GM12875 (cell line): ENCODE results near the gene JARID2.

Source experiments
- H3K4me3 ChIP-seq: one replicate; pipeline ENCODE4 v1.5.1; 2011; ENCODE audit warnings: low read depth, low read length, control low read depth
- TF ChIP-seq, protein P1 (sequence below): IDR thresholded peaks from 2 replicates; pipeline ENCODE4 v1.5.1; 2011; ENCODE audit warnings: low read depth, mild to moderate bottlenecking, control low read depth, inconsistent platforms, low read length, moderate library complexity, borderline replicate concordance; ENCODE audit not compliant: insufficient read depth

The JARID2 gene

DNA sequence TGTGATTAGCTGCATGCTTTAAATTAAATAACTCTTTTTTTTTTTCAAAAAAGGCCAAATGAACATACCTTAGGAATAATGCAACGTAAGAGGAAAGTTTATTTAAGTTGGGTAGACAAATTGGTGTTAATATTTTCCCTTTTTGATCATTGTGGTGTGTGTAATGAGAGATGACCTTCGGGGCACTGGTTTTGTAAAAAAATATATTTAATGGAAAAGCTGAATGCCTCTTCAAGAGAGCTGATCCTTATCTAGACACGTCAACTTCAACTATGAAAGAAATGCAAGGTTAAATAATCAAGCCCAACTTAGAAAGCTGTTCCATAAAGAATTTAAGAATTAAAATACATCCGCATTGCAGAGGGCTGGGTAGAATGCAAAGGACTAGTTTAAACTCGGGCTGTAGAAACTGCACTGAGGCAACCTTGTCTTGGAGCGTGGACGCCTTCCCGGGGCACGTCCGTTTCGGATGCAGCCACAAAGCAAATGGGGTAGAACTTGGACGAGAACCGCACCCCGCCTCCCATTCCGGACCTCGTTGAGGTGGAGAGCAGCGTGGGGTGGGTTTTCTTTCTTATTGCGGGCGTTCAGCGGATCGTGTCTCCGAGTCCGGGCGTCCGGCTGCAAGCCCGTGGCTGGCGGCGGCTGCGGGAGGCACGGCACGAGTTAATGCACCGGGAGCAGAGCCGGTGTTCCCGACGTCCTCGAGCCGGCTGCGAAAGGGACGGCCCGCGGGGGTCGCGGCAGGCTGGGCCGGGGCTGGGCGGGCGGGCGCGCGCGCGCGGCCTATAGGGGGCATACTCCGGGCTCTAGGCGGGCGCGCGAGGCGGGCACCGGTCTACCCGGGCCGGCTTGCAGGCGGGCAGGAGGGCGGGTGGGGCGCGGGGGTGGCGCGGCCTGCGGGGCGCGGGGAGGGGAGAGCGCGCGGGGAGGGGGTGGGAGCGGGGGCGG, 1.9 kb downstream of the JARID2 start:
- TF ChIP-seq, protein P1, sequence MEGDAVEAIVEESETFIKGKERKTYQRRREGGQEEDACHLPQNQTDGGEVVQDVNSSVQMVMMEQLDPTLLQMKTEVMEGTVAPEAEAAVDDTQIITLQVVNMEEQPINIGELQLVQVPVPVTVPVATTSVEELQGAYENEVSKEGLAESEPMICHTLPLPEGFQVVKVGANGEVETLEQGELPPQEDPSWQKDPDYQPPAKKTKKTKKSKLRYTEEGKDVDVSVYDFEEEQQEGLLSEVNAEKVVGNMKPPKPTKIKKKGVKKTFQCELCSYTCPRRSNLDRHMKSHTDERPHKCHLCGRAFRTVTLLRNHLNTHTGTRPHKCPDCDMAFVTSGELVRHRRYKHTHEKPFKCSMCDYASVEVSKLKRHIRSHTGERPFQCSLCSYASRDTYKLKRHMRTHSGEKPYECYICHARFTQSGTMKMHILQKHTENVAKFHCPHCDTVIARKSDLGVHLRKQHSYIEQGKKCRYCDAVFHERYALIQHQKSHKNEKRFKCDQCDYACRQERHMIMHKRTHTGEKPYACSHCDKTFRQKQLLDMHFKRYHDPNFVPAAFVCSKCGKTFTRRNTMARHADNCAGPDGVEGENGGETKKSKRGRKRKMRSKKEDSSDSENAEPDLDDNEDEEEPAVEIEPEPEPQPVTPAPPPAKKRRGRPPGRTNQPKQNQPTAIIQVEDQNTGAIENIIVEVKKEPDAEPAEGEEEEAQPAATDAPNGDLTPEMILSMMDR = peak; percentile 39; the same call in 1 of the 2 replicates
- peak overlapping the region; percentile 68 for H3K4me3 ChIP-seq

DNA sequence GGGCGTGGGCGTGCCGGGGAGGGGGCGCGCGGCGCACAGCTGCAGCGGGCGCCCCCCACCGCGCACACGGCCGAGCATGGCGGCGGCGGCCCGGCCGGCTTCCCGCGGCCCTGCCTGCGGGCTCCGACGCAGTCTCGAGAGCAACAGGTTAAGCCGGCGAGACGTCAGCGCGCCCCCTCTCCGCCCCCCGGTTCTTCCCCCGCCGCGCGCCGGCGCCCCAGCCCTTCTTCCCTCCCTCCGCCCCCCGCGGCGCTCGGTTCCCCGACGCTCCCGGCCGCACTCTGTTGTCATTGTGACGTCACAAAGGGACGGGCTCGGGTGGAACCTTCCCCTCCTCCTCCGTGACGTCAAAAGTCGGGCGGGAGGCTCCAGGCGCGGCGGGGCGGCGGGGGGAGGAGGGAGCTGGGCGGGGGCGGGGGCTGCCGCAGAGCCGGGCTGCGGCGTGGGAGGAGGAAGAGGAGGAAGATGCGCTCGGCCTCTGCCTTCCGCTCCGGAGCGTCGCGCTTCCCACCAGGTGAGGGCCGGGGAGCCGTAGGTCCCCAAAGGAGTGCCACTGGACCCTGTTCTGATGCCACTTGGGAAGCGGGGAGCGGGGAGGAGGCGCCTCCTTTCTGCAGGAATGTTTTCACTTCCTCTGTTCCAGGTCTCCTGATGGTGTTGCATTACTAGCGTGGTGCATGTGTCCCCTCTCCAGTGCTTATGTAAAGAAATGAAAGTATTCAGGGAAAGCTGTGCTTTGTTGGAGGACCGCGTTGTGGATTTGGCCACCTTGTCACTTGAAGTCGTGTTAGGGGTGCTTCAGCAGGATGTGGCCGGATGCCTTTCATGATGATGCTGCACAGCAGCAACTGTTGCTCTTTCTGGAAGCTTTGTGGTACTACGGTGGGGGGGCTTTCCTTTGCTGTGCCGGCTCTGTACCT, 2.8 kb downstream of the JARID2 start:
- peak overlapping the region; percentile 75 for H3K4me3 ChIP-seq
- TF ChIP-seq, protein P1 = no peak

- TF ChIP-seq, protein P1 = no peak
Measured at GRCh38 chr6:15249371-15250019, 3.6 kb downstream of the JARID2 start.

DNA sequence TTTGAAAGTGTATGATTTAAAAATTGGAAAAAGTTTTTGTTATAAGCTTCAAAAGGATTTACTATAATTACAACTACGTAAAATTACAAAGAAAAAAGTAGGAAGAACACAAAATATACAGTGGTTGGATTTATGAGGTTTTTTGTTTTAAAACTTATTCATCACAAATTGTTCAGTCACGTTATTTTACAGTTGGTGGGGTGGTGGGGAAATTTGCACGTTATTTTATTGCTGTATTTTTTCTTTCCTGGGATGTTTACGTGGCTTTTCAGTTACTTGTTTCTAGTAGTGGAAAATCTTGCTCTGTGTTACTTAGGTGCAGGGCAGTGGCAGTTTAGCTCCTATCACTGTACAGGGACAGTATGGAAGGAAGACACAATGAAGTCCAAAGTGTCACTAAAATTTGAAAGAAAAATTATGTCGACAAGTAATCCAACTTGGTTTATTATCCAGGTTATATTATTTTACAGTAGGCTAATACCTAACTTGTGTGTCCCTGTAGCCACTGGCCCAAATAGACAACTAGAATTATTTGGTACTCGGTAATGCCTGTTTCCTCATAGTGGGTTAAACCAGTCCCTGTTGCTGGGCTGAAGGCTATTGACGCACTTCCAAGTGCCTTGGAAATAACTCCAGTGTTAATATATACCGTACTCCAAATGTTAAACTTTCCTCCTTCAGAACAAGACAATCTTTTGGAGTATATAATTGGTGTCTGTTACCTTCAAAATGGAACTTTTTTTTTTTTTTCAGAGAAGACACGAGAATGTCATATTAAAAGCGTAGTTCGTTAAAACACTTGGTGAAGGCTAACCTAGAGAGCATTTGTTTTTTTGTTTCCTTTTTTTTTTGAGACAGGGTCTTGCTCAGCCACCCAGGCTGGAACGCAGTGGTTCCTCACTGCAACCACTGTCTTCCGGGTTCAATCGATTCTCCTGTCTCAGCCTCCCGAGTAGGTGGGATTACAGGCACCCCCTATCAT, 4.6 kb downstream of the JARID2 start:
- H3K4me3 ChIP-seq = no peak overlapping the region
- TF ChIP-seq, protein P1 = no peak

More at GRCh38 chr6:15249371-15250019, 3.6 kb downstream of the JARID2 start:
- peak overlapping the region; percentile 75 for H3K4me3 ChIP-seq

GRCh38 chr6:15252195-15252594, 6.3 kb downstream of the JARID2 start:
- TF ChIP-seq, protein P1 = no peak
- no peak overlapping the region for H3K4me3 ChIP-seq
